ENCODE data around the gene RNF220. TPM values are rescaled to one million over a fixed set of nuclear protein-coding genes. Genes with fewer than 3 reads are reported as not detected.
A peak's percentile ranks its signal among the peaks of the same experiment; 100 is the strongest.

The RNF220 gene
- polyA plus RNA-seq: 101 TPM

GRCh38 chr1:44405031-44405797 lies at the start of gene RNF220:
RNF220 (plus strand) TSS chr1:44405255.
- peaks cover 0 to 3% (median 0%) of the 10 kb centered on the region in 3 donors for H3K9me3 Mint-ChIP-seq
- H3K27me3 Mint-ChIP-seq: peaks cover 35% of the 10 kb centered on the region
- H3K27ac Mint-ChIP-seq: peak within 1 kb of the TSS; percentile 81 to 92 (median 86)
- peaks cover 13 to 29% (median 22%) of the 10 kb centered on the region in 3 donors for H3K4me1 Mint-ChIP-seq
- H3K4me3 Mint-ChIP-seq: peak within 1 kb of the TSS; percentile 86 to 95 (median 92)
- H3K36me3 Mint-ChIP-seq: peaks cover 3% of the 10 kb centered on the region

GRCh38 chr1:44355582-44356305 lies 49.3 kb upstream of the RNF220 start:
- Mint-ChIP-seq H3K27me3 (no peaks in the 10 kb centered on the region), H3K36me3 (no peaks in the 10 kb centered on the region), H3K4me3 (peak overlapping the region; percentile 93 to 99 (median 96)), H3K4me1 (peaks cover 11 to 24% (median 23%) of the 10 kb centered on the region in 3 donors), H3K27ac (peak overlapping the region in 2 of 3 donors; percentile 46 to 96), H3K9me3 (no peaks in the 10 kb centered on the region)

GRCh38 chr1:44357710-44358109 lies 47.3 kb upstream of the RNF220 start:
- Mint-ChIP-seq H3K9me3 (no peaks in the 10 kb centered on the region), H3K27me3 (no peaks in the 10 kb centered on the region), H3K4me1 (peaks cover 18 to 28% (median 26%) of the 10 kb centered on the region in 3 donors), H3K36me3 (peaks cover 2% of the 10 kb centered on the region), H3K4me3 (peak overlapping the region in 1 of 4 donors; percentile 8), H3K27ac (no peak overlapping the region)

- Mint-ChIP-seq H3K27me3 (no peaks in the 10 kb centered on the region), H3K27ac (no peak overlapping the region), H3K4me3 (no peak overlapping the region)
These were observed 45.7 kb upstream of the RNF220 start for GRCh38 chr1:44359234-44359935.

GRCh38 chr1:44361478-44361877 lies 43.6 kb upstream of the RNF220 start:
- Mint-ChIP-seq H3K36me3 (peaks cover 2% of the 10 kb centered on the region), H3K27ac (no peak overlapping the region), H3K4me3 (no peak overlapping the region), H3K27me3 (no peaks in the 10 kb centered on the region), H3K4me1 (peaks cover 9 to 12% (median 12%) of the 10 kb centered on the region in 3 donors), H3K9me3 (no peaks in the 10 kb centered on the region)

More at GRCh38 chr1:44359234-44359935, 45.7 kb upstream of the RNF220 start:
- Mint-ChIP-seq H3K4me1 (peaks cover 19 to 21% (median 19%) of the 10 kb centered on the region in 3 donors), H3K36me3 (peaks cover 2% of the 10 kb centered on the region), H3K9me3 (no peaks in the 10 kb centered on the region)

GRCh38 chr1:44366371-44366975 lies 38.6 kb upstream of the RNF220 start:
- Mint-ChIP-seq H3K4me3 (no peak overlapping the region), H3K27ac (no peak overlapping the region), H3K9me3 (no peaks in the 10 kb centered on the region), H3K4me1 (peaks cover 9 to 12% (median 12%) of the 10 kb centered on the region in 3 donors), H3K36me3 (no peaks in the 10 kb centered on the region), H3K27me3 (peaks cover 2% of the 10 kb centered on the region)

GRCh38 chr1:44367944-44368343 lies 37.1 kb upstream of the RNF220 start:
- Mint-ChIP-seq H3K9me3 (no peaks in the 10 kb centered on the region), H3K36me3 (no peaks in the 10 kb centered on the region), H3K4me1 (peaks cover 2 to 5% (median 3%) of the 10 kb centered on the region in 3 donors), H3K4me3 (no peak overlapping the region), H3K27ac (no peak overlapping the region), H3K27me3 (peaks cover 2% of the 10 kb centered on the region)

GRCh38 chr1:44368471-44369151 lies 36.4 kb upstream of the RNF220 start:
- peaks cover 0 to 1% (median 0%) of the 10 kb centered on the region in 3 donors for H3K4me1 Mint-ChIP-seq
- no peaks in the 10 kb centered on the region for H3K36me3 Mint-ChIP-seq
- H3K27me3 Mint-ChIP-seq: peaks cover 2% of the 10 kb centered on the region
- H3K4me3 Mint-ChIP-seq: no peak overlapping the region
- no peaks in the 10 kb centered on the region for H3K9me3 Mint-ChIP-seq
- H3K27ac Mint-ChIP-seq: no peak overlapping the region

- H3K27ac Mint-ChIP-seq: no peak overlapping the region
- H3K4me3 Mint-ChIP-seq: no peak overlapping the region
- no peaks in the 10 kb centered on the region for H3K4me1 Mint-ChIP-seq
- H3K36me3 Mint-ChIP-seq: no peaks in the 10 kb centered on the region
- peaks cover 2% of the 10 kb centered on the region for H3K27me3 Mint-ChIP-seq
- no peaks in the 10 kb centered on the region for H3K9me3 Mint-ChIP-seq
These were observed 33.8 kb upstream of the RNF220 start for GRCh38 chr1:44371206-44371605.

GRCh38 chr1:44375547-44375946 lies 29.5 kb upstream of the RNF220 start:
- Mint-ChIP-seq H3K9me3 (no peaks in the 10 kb centered on the region), H3K27me3 (peaks cover 3% of the 10 kb centered on the region), H3K27ac (no peak overlapping the region), H3K4me3 (no peak overlapping the region), H3K36me3 (no peaks in the 10 kb centered on the region), H3K4me1 (no peaks in the 10 kb centered on the region)

GRCh38 chr1:44377925-44378784 lies 26.9 kb upstream of the RNF220 start:
- H3K27me3 Mint-ChIP-seq: peaks cover 7% of the 10 kb centered on the region
- H3K36me3 Mint-ChIP-seq: no peaks in the 10 kb centered on the region
- H3K4me3 Mint-ChIP-seq: no peak overlapping the region
- no peaks in the 10 kb centered on the region for H3K9me3 Mint-ChIP-seq
- H3K4me1 Mint-ChIP-seq: no peaks in the 10 kb centered on the region
- no peak overlapping the region for H3K27ac Mint-ChIP-seq

- Mint-ChIP-seq H3K9me3 (no peaks in the 10 kb centered on the region), H3K4me3 (no peak overlapping the region), H3K27ac (no peak overlapping the region), H3K36me3 (no peaks in the 10 kb centered on the region), H3K27me3 (peaks cover 9% of the 10 kb centered on the region), H3K4me1 (no peaks in the 10 kb centered on the region)
These were observed 24.3 kb upstream of the RNF220 start for GRCh38 chr1:44380666-44381177.

GRCh38 chr1:44388551-44388950 lies 16.5 kb upstream of the RNF220 start:
- Mint-ChIP-seq H3K27ac (no peak overlapping the region), H3K27me3 (peaks cover 8% of the 10 kb centered on the region), H3K4me3 (no peak overlapping the region), H3K36me3 (no peaks in the 10 kb centered on the region), H3K4me1 (no peaks in the 10 kb centered on the region), H3K9me3 (no peaks in the 10 kb centered on the region)

Data from IgD-negative memory B cell (primary cell).